Transverse colon (tissue), 4 donors: ENCODE measurements around the gene APOD.

Experiments
- EP300 ChIP-seq: sonication (generic); formaldehyde crosslinking; IDR thresholded peaks from one replicate; pipeline ENCODE4 v1.6.1; 2017; ENCODE audit warnings: antibody characterized with exemption, low read depth
- POLR2AphosphoS5 ChIP-seq, 3 donors: sonication (generic); formaldehyde crosslinking; IDR thresholded peaks; one replicate each; pipeline ENCODE4 v1.6.1; 2016; ENCODE audit warnings: antibody characterized with exemption in 3 of 3
- TF ChIP-seq, protein P1 (sequence below), 5 experiments: fragments of 200-600 bp in 3 of 5; fragments of 450-650 bp in 2 of 5; sonication (generic) in 3 of 5; IDR thresholded peaks; 1 replicate in 2 of 5; 2 replicates in 3 of 5; pipeline ENCODE4 v1.5.1; 2016 to 2017; ENCODE audit warnings: antibody characterized with exemption in 5 of 5, inconsistent platforms in 3 of 5, mild to moderate bottlenecking in 2 of 5, moderate library complexity in 1 of 5

DNA sequence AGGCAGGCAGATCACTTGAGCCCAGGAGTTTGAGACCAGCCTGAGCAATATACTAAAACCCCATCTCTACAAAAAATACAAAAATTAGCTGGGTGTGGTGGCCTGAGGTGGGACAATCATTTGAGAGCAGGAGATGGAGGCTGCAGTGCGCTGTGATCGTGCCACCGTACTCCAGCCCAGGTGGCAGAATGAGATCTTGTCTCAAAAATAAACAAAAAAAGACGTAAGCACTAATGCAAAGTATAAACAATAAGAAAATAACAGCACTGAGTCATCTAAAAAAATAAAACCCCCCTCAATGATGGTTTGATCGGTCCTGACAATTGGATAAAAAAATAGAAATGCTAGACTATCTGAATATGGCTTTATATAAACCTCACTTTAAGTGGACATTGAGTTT is 44.3 kb downstream of the APOD start:
- TF ChIP-seq, protein P1, sequence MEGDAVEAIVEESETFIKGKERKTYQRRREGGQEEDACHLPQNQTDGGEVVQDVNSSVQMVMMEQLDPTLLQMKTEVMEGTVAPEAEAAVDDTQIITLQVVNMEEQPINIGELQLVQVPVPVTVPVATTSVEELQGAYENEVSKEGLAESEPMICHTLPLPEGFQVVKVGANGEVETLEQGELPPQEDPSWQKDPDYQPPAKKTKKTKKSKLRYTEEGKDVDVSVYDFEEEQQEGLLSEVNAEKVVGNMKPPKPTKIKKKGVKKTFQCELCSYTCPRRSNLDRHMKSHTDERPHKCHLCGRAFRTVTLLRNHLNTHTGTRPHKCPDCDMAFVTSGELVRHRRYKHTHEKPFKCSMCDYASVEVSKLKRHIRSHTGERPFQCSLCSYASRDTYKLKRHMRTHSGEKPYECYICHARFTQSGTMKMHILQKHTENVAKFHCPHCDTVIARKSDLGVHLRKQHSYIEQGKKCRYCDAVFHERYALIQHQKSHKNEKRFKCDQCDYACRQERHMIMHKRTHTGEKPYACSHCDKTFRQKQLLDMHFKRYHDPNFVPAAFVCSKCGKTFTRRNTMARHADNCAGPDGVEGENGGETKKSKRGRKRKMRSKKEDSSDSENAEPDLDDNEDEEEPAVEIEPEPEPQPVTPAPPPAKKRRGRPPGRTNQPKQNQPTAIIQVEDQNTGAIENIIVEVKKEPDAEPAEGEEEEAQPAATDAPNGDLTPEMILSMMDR (IDR thresholded peaks at IDR 0.05) = no peak
- no peak for TF ChIP-seq EP300
- TF ChIP-seq POLR2AphosphoS5 (IDR thresholded peaks at IDR 0.05) = no peak
